Measurements from ENCODE around the gene ZBTB7A.

ZBTB7A gene

DNA sequence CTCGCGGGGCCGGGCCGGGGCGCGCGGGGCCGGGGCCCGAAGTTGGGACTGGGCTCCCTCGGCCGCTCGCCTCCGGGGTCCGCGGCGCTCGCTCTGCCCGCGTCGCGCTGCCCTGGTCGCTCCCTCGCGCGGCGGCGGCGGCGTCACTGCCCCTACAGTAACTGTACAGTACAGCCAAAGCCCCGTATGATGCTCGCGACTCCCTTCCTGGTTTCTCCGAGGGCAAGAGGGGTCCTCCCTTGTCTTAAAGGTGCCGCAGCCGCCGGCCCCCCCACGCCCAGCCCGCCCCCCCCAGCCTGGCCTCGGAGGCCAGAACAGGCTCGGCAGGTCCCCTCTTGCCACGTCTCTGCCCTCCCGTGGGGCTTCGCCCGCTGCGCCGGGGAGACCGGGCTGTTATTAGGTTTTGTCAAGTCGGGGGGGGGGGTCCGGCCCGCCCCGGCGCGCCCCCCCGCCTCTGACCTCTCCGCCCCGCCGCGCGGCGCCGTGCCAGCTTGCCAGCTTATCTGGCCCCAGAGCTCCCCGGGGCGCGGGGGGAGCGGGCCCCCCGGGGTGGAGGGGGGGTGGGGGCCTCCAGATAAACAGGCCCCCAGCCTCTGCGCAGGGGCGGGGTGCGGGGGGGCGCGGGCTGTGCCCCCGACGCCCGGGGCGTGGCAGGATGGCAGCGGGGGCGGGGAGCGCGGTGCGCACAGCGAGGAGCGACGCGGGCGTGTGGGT lies at the start of gene ZBTB7A:
ZBTB7A (minus strand) TSS at position 218 of the 714 bp plus-strand sequence. CDS start 11,667 bp downstream, outside the sequence.
- Histone ChIP-seq H3K4me3 (ENCODE audit: low read length) (peak within 1 kb of the TSS; percentile 96), H2AFZ (ENCODE audit: low read depth, low read length) (peak within 1 kb of the TSS; percentile 42; the same call in 1 of the 2 replicates), H3K9me3 (ENCODE audit: insufficient read depth, low read length) (no peaks in the 10 kb centered on the region), H3K27ac (ENCODE audit: low read length) (peak within 1 kb of the TSS; percentile 61), H3K36me3 (replicated peaks; ENCODE audit: low read depth, low read length) (peaks cover 23% of the 10 kb centered on the region), H3K27me3 (ENCODE audit: low read depth, low read length) (peaks cover 6% of the 10 kb centered on the region; the same call in 1 of the 2 replicates), H3K9ac (ENCODE audit: low read length) (peak within 1 kb of the TSS; percentile 98), H3K4me2 (ENCODE audit: low read length) (peak within 1 kb of the TSS; percentile 87), H3K79me2 (ENCODE audit: low read length) (peaks cover 39% of the 10 kb centered on the region), H3K4me1 (ENCODE audit: low read length) (peaks cover 30% of the 10 kb centered on the region), H4K20me1 (ENCODE audit: insufficient read depth, low read length) (peaks cover 31% of the 10 kb centered on the region)
- TF ChIP-seq EZH2phosphoT487 (IDR thresholded peaks at IDR 0.05; ENCODE audit: low read depth), result no peak
- TF ChIP-seq, protein P1, sequence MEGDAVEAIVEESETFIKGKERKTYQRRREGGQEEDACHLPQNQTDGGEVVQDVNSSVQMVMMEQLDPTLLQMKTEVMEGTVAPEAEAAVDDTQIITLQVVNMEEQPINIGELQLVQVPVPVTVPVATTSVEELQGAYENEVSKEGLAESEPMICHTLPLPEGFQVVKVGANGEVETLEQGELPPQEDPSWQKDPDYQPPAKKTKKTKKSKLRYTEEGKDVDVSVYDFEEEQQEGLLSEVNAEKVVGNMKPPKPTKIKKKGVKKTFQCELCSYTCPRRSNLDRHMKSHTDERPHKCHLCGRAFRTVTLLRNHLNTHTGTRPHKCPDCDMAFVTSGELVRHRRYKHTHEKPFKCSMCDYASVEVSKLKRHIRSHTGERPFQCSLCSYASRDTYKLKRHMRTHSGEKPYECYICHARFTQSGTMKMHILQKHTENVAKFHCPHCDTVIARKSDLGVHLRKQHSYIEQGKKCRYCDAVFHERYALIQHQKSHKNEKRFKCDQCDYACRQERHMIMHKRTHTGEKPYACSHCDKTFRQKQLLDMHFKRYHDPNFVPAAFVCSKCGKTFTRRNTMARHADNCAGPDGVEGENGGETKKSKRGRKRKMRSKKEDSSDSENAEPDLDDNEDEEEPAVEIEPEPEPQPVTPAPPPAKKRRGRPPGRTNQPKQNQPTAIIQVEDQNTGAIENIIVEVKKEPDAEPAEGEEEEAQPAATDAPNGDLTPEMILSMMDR (IDR thresholded peaks at IDR 0.05; ENCODE audit: low read depth, low read length), result no peak

DNA sequence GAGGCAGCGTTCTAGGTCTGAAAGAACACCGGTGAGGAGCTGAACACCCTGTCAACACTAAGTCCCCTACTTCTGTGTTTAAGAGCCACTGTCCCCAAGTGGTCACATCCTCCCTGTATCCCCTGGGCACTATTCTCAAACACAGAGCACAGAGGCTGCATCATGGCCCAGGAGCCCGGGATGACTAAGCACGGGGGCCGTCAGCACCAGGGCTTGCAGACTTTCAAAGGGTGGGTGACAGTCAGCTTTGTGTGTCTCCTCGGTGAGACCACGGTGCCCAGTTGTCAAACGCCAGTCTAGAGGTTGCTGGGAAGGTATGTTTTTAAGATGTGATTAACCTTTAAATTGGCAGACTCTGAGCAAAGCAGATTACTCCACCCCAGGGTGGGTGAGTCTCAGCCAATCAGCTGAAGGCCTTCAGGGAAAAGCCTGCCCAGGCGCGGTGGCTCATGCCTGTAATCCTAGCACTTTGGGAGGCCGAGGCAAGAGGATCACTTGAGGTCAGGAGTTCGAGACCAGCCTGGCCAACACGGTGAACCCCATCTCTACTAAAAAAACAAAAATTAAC lies 49.2 kb upstream of the ZBTB7A start:
- Histone ChIP-seq H3K9ac (ENCODE audit: low read length) (no peak overlapping the region), H3K4me3 (ENCODE audit: low read length) (no peak overlapping the region), H3K9me3 (ENCODE audit: insufficient read depth, low read length) (no peaks in the 10 kb centered on the region), H3K36me3 (replicated peaks; ENCODE audit: low read depth, low read length) (peaks cover 35% of the 10 kb centered on the region), H3K27me3 (ENCODE audit: low read depth, low read length) (no peaks in the 10 kb centered on the region), H3K79me2 (ENCODE audit: low read length) (peaks cover 28% of the 10 kb centered on the region), H4K20me1 (ENCODE audit: insufficient read depth, low read length) (peaks cover 13% of the 10 kb centered on the region), H3K4me2 (ENCODE audit: low read length) (no peak overlapping the region), H3K27ac (ENCODE audit: low read length) (no peak overlapping the region), H2AFZ (ENCODE audit: low read depth, low read length) (no peak overlapping the region), H3K4me1 (ENCODE audit: low read length) (no peaks in the 10 kb centered on the region)
- TF ChIP-seq, protein P1 (IDR thresholded peaks at IDR 0.05; ENCODE audit: low read depth, low read length), result no peak
- TF ChIP-seq EZH2phosphoT487 (IDR thresholded peaks at IDR 0.05; ENCODE audit: low read depth), result no peak

DNA sequence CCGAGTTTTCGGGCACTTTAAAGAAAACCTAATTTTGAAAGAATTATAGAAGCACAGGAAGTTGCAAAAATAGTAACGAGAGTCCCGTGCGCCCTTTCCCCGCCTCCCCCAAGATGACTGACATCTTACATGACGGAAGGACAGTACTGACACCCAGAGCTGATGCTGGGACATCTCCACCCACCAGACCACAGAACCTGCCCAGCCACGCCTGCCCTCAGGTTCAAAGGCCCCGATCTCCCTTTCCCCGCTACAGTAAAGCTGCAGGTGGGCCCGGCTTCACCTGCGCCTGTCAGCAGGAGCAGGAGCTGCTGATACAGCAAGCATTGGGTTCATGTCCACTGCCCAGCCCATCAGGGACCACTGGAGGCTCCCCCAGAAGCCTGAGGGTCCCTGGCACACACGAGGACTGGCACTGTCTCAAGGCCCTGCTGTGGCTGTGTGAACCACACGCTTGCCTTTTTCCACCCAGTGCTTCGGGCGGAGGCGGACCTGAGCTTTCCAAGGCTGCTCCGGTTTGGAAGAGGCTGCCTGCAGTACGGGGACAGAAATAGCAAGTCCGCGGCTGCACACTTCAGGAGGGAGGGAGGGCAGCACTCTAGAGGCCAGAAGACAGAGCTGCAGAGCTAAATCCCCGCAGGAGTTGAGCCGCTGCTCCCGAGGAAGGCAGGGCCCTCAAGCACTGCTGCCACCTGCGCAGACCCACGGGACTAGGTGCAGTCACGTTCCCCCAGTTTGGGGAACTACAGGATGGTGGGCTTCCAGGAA lies 48.5 kb upstream of the ZBTB7A start:
- Histone ChIP-seq H3K9ac (ENCODE audit: low read length) (no peak overlapping the region), H3K4me3 (ENCODE audit: low read length) (no peak overlapping the region), H3K27ac (ENCODE audit: low read length) (no peak overlapping the region), H3K27me3 (ENCODE audit: low read depth, low read length) (no peaks in the 10 kb centered on the region), H3K9me3 (ENCODE audit: insufficient read depth, low read length) (no peaks in the 10 kb centered on the region), H4K20me1 (ENCODE audit: insufficient read depth, low read length) (peaks cover 7% of the 10 kb centered on the region; the same call in 1 of the 2 replicates), H3K4me1 (ENCODE audit: low read length) (no peaks in the 10 kb centered on the region), H3K79me2 (ENCODE audit: low read length) (peaks cover 22% of the 10 kb centered on the region), H3K4me2 (ENCODE audit: low read length) (no peak overlapping the region), H2AFZ (ENCODE audit: low read depth, low read length) (no peak overlapping the region), H3K36me3 (replicated peaks; ENCODE audit: low read depth, low read length) (peaks cover 42% of the 10 kb centered on the region)
- TF ChIP-seq EZH2phosphoT487 (IDR thresholded peaks at IDR 0.05; ENCODE audit: low read depth), result no peak
- TF ChIP-seq, protein P1 (IDR thresholded peaks at IDR 0.05; ENCODE audit: low read depth, low read length), result no peak

DNA sequence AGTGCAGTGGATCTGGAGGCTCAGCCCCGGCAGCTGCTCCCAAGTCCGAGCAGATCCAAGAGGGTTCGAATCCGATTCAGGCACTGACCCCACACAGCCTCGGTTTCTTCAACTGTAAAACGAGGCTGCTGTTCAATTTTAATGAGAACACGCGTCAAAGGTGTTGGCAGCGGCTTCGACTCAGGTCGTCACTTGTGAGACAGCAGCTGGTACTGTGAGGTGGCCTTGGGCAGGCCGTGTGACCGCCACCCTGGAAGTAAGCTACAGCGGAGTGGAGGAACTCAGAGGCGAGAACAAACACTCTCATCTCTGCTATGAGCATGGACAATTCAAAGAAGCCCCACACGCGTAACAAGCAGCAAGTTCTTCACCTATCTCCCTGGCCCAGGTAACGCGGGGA lies 47.5 kb upstream of the ZBTB7A start:
- peaks cover 13% of the 10 kb centered on the region for H3K79me2 ChIP-seq (ENCODE audit: low read length)
- no peak overlapping the region for H3K4me2 ChIP-seq (ENCODE audit: low read length)
- H3K4me3 ChIP-seq (ENCODE audit: low read length), result no peak overlapping the region
- H3K9ac ChIP-seq (ENCODE audit: low read length), result no peak overlapping the region
- H3K27me3 ChIP-seq (ENCODE audit: low read depth, low read length), result no peaks in the 10 kb centered on the region
- no peaks in the 10 kb centered on the region for H3K4me1 ChIP-seq (ENCODE audit: low read length)
- peaks cover 43% of the 10 kb centered on the region for H3K36me3 ChIP-seq (replicated peaks; ENCODE audit: low read depth, low read length)
- no peak for TF ChIP-seq EZH2phosphoT487 (IDR thresholded peaks at IDR 0.05; ENCODE audit: low read depth)
- TF ChIP-seq, protein P1 (IDR thresholded peaks at IDR 0.05; ENCODE audit: low read depth, low read length), result no peak
- H4K20me1 ChIP-seq (ENCODE audit: insufficient read depth, low read length), result 0 out of 2 replicates have a peak, but pooled peaks cover 3% of the 10 kb centered on the region
- H3K27ac ChIP-seq (ENCODE audit: low read length), result no peak overlapping the region
- no peaks in the 10 kb centered on the region for H3K9me3 ChIP-seq (ENCODE audit: insufficient read depth, low read length)
- H2AFZ ChIP-seq (ENCODE audit: low read depth, low read length), result no peak overlapping the region

All from OCI-LY3 (cell line).